RCC 7860 (cell line): ENCODE data around the gene RASD2.
A peak's percentile ranks its signal among the peaks of the same experiment; 100 is the strongest.

ENCODE experiments used
- DNase-seq: peaks from one replicate; pipeline ENCODE4 v3.0.0-alpha.2; 2015; ENCODE audit warnings: low spot score
- FAIRE-seq: peaks from 2 replicates; lab custom pipeline; 2012; peaks lifted over from hg19 to GRCh38; lab: Jason Lieb, UNC

RASD2 gene

GRCh38 chr22:35517769-35518530, 22.7 kb upstream of the RASD2 start:
- FAIRE-seq = no peak
- DNase-seq = no peak

GRCh38 chr22:35518811-35519210, 21.8 kb upstream of the RASD2 start:
- FAIRE-seq = no peak
- no peak for DNase-seq

GRCh38 chr22:35519306-35520000, 21.2 kb upstream of the RASD2 start:
- no peak for FAIRE-seq
- no peak for DNase-seq

- no peak for DNase-seq
- no peak for FAIRE-seq
Measured at GRCh38 chr22:35521358-35522224, 19.0 kb upstream of the RASD2 start.

- DNase-seq = no peak
- FAIRE-seq = no peak
Measured at GRCh38 chr22:35522225-35523149, 18.1 kb upstream of the RASD2 start.

- FAIRE-seq = no peak
Measured at GRCh38 chr22:35523167-35523947, 17.3 kb upstream of the RASD2 start.

GRCh38 chr22:35524966-35525686, 15.5 kb upstream of the RASD2 start:
- DNase-seq = no peak

More at GRCh38 chr22:35523167-35523947, 17.3 kb upstream of the RASD2 start:
- no peak for DNase-seq

GRCh38 chr22:35525687-35526332, 14.8 kb upstream of the RASD2 start:
- no peak for FAIRE-seq
- DNase-seq = no peak

More at GRCh38 chr22:35524966-35525686, 15.5 kb upstream of the RASD2 start:
- FAIRE-seq = no peak

- no peak for FAIRE-seq
Measured at GRCh38 chr22:35526333-35526979, 14.2 kb upstream of the RASD2 start.

GRCh38 chr22:35528927-35529326, 11.7 kb upstream of the RASD2 start:
- FAIRE-seq = no peak
- peak; percentile 22 for DNase-seq

More at GRCh38 chr22:35526333-35526979, 14.2 kb upstream of the RASD2 start:
- no peak for DNase-seq

- no peak for FAIRE-seq
- DNase-seq = no peak
Measured at GRCh38 chr22:35530700-35531099, 9.9 kb upstream of the RASD2 start.

GRCh38 chr22:35531202-35531601, 9.4 kb upstream of the RASD2 start:
- FAIRE-seq = no peak
- no peak for DNase-seq

- no peak for FAIRE-seq
- DNase-seq = no peak
Measured at GRCh38 chr22:35531676-35532075, 9.0 kb upstream of the RASD2 start.

- DNase-seq = no peak
- FAIRE-seq = no peak
Measured at GRCh38 chr22:35533365-35534029, 7.1 kb upstream of the RASD2 start.

- DNase-seq (no peak), FAIRE-seq (no peak)
Measured at GRCh38 chr22:35534091-35534490, 6.5 kb upstream of the RASD2 start.

GRCh38 chr22:35537232-35537631, 3.4 kb upstream of the RASD2 start:
- FAIRE-seq (no peak), DNase-seq (no peak)

- peak; percentile 27 for DNase-seq
- FAIRE-seq = no peak
Measured at GRCh38 chr22:35538801-35539321, 1.8 kb upstream of the RASD2 start.
